Left colon (tissue), 2 donors: ENCODE results near the gene SNAI3. TPM values are rescaled to one million over a fixed set of nuclear protein-coding genes. Genes with fewer than 3 reads are reported as not detected.

ENCODE experiments used
- ATAC-seq: fragments of 200-7000 bp; cut with Tn5 transposase; one replicate; pipeline ENCODE4 v1.9.1; 2020; ENCODE audit warnings: mild to moderate bottlenecking, moderate library complexity
- DNase-seq, 2 donors: peaks; one replicate each; pipeline ENCODE4 v3.0.0-alpha.2; 2020
- intact Hi-C, 2 donors: fragments of 100-400 bp; cut with DNase I in 1 of 2; cut with micrococcal nuclease in 1 of 2; formaldehyde crosslinking; loops; one replicate each; pipeline versions ENCODE4 v1.11.2 to v1.14.0; 2022; cut with DNase I, micrococcal nuclease
- total RNA-seq, 2 donors: library from RNA; stranded (reverse); fragmentation: NEBNext Ultra II Directional; extraction: Animal tissue kit (Norgen Biotek cat#: 25700); gene quantifications; one replicate each; pipeline ENCODE4 v1.2.1, GENCODE V29; 2021
- donor health status: DM: no; HTN: no; CAD: no.
- donor health status: DM: yes; HTN: yes; CAD: no.

SNAI3 gene
- total RNA-seq, 2 donors from 2014 or later: 0.15 to 0.92 TPM

- ATAC-seq (no peak), DNase-seq (no peak)
- intact Hi-C loops: no loop called here
Observed at GRCh38 chr16:88695218-88695617, 8.9 kb upstream of the SNAI3 start.

GRCh38 chr16:88694221-88695087 is 8.1 kb upstream of the SNAI3 start:
- DNase-seq (no peak), ATAC-seq (no peak)
- intact Hi-C loops: no loop called here

- intact Hi-C loops: no loop called here
- ATAC-seq (no peak), DNase-seq (no peak)
Observed at GRCh38 chr16:88693420-88694177, 7.3 kb upstream of the SNAI3 start.

GRCh38 chr16:88692861-88693260 is 6.6 kb upstream of the SNAI3 start:
- intact Hi-C loops: no loop called here
- ATAC-seq (no peak), DNase-seq (no peak)

- intact Hi-C loops: no loop called here
- ATAC-seq (peak; percentile 52), DNase-seq (peak; percentile 58 to 61)
Observed at GRCh38 chr16:88691924-88692560, 5.7 kb upstream of the SNAI3 start.

GRCh38 chr16:88691129-88691813 is 5.0 kb upstream of the SNAI3 start:
- no peak for DNase-seq
- intact Hi-C loops: no loop called here
- ATAC-seq: no peak

- intact Hi-C loops: no loop called here
- DNase-seq (no peak), ATAC-seq (no peak)
Observed at GRCh38 chr16:88690341-88691128, 4.2 kb upstream of the SNAI3 start.

- ATAC-seq (peak; percentile 31), DNase-seq (no peak)
- intact Hi-C loops: no loop called here
Observed at GRCh38 chr16:88688013-88688778, 1.9 kb upstream of the SNAI3 start.

- ATAC-seq (no peak), DNase-seq (no peak)
- intact Hi-C loops: no loop called here
Observed at GRCh38 chr16:88687676-88688012, 1.3 kb upstream of the SNAI3 start.

- DNase-seq (no peak), ATAC-seq (no peak)
- intact Hi-C loops: no loop called here
Observed at GRCh38 chr16:88687254-88687576, 908 bp upstream of the SNAI3 start.

- intact Hi-C loops: no loop called here
- ATAC-seq (peak; percentile 53), DNase-seq (peak in 1 of 2 donors; percentile 66)
Observed at GRCh38 chr16:88686062-88686438, 257 bp downstream of the SNAI3 start.

- DNase-seq (no peak), ATAC-seq (no peak)
- intact Hi-C loops: no loop called here
Observed at GRCh38 chr16:88685156-88686061, 898 bp downstream of the SNAI3 start.

GRCh38 chr16:88684569-88685155 is 1.6 kb downstream of the SNAI3 start:
- DNase-seq: no peak
- no peak for ATAC-seq
- intact Hi-C loops: no loop called here

GRCh38 chr16:88681709-88682451 is 4.4 kb downstream of the SNAI3 start:
- ATAC-seq: no peak
- intact Hi-C loops: no loop called here
- peak; percentile 69 to 74 for DNase-seq

- intact Hi-C loops: no loop called here
- peak; percentile 77 for ATAC-seq
- DNase-seq: peak; percentile 70 to 83
Observed at GRCh38 chr16:88681084-88681680, 5.1 kb downstream of the SNAI3 start.
